Erythroblast (primary cell): Measurements from ENCODE around the gene DENND11.

Source experiments
- DNase-seq, 2 experiments: peaks; one replicate each; lab custom pipeline; 2025; lab: John Stamatoyannopoulos, UW
- GATA1 ChIP-seq: IDR thresholded peaks from 2 replicates; pipeline ENCODE4 v1.6.1; 2011; ENCODE audit warnings: low read depth, mild to moderate bottlenecking, control low read depth, low read length, moderate library complexity
- POLR2A ChIP-seq: IDR thresholded peaks from 2 replicates; pipeline ENCODE4 v1.6.1; 2011; ENCODE audit warnings: mild to moderate bottlenecking, low read length

The DENND11 gene

GRCh38 chr7:141702047-141702567 lies at the start of gene DENND11:
TSS of gene DENND11 (minus strand) at chr7:141702166. CDS start at chr7:141702153, 13 bp downstream.
- peak; percentile 57 to 71 for DNase-seq
- TF ChIP-seq POLR2A (no peak), GATA1 (no peak)

GRCh38 chr7:141748396-141748795 lies 46.4 kb upstream of the DENND11 start:
- DNase-seq: no peak
- TF ChIP-seq GATA1 (no peak), POLR2A (no peak)

GRCh38 chr7:141744131-141744530 lies 42.2 kb upstream of the DENND11 start:
- TF ChIP-seq POLR2A (no peak), GATA1 (no peak)
- DNase-seq: no peak

GRCh38 chr7:141742229-141742628 lies 40.3 kb upstream of the DENND11 start:
- no peak for TF ChIP-seq POLR2A
- no peak for TF ChIP-seq GATA1

GRCh38 chr7:141739250-141739649 lies 37.3 kb upstream of the DENND11 start:
- peak in 1 of 2 experiments; percentile 28 for DNase-seq
- no peak for TF ChIP-seq POLR2A
- TF ChIP-seq GATA1: no peak

More at GRCh38 chr7:141742229-141742628, 40.3 kb upstream of the DENND11 start:
- DNase-seq: no peak

- TF ChIP-seq GATA1: no peak
- TF ChIP-seq POLR2A: no peak
- DNase-seq: no peak
Measured at GRCh38 chr7:141738592-141739013, 36.6 kb upstream of the DENND11 start.

GRCh38 chr7:141737836-141738591 lies 36.0 kb upstream of the DENND11 start, which contains the start of gene SSBP1:
TSS of gene SSBP1 (plus strand) at chr7:141738358. CDS start at chr7:141739167, 809 bp downstream.
- DNase-seq: peak; percentile 97 to 98
- TF ChIP-seq POLR2A: peak; percentile 96
- TF ChIP-seq GATA1: no peak

GRCh38 chr7:141737118-141737835 lies 35.3 kb upstream of the DENND11 start:
- DNase-seq: peak; percentile 43 to 51
- TF ChIP-seq POLR2A: no peak
- TF ChIP-seq GATA1: no peak

- DNase-seq: no peak
- TF ChIP-seq GATA1 (no peak), POLR2A (no peak)
Measured at GRCh38 chr7:141731476-141732149, 29.6 kb upstream of the DENND11 start.

GRCh38 chr7:141729020-141729419 lies 27.1 kb upstream of the DENND11 start:
- DNase-seq: no peak
- no peak for TF ChIP-seq GATA1

- TF ChIP-seq GATA1 (no peak), POLR2A (no peak)
- no peak for DNase-seq
Measured at GRCh38 chr7:141722529-141722928, 20.6 kb upstream of the DENND11 start.

GRCh38 chr7:141717450-141717849 lies 15.5 kb upstream of the DENND11 start:
- no peak for DNase-seq
- TF ChIP-seq GATA1 (no peak), POLR2A (no peak)

GRCh38 chr7:141715794-141716689 lies 14.1 kb upstream of the DENND11 start:
- DNase-seq: no peak
- TF ChIP-seq GATA1: no peak
- TF ChIP-seq POLR2A: no peak
